ENCODE data around the gene TRPC4AP. TPM values are rescaled to one million over a fixed set of nuclear protein-coding genes. Genes with fewer than 3 reads are reported as not detected.

Gene TRPC4AP
- total and polyA plus RNA-seq, 10 of the 15 experiments (the other 5 are each of a cell fraction or from before 2014, with no cell fraction given): 1.1 to 61.7 (median 41.2) TPM

DNA sequence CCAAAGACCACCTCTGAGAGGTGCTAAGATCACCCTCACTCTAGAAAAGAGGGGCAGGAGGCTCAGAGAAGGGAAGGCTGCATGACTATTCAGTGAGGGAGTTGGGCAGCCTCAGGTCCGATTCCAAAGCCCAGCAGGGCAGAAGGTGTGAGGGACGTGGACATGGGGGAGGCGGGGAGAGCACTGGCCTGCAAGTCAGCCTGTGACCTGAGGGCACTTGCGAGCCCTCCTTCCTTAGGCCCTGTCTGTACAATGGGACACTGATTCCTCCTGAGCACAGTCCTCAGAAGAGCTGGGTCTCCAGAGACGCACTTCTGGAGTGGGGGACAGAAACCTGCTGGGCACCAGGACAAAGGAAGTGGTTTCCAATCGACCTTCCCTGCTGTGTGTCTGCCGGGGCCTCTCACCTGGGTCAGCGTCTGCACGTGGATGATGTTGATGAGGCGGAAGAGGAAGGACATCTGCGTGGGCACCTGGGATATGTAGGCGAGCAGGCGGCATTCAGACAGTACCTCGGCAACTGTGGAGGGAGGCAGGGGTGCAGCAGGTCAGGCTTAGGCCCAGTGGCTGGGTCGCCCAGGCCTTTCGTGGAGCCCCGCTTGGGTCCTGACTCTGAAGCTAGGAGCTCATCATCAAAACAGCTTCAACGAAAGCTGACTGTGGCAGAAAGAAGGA is 88.4 kb downstream of the TRPC4AP start:
- peaks cover 10 to 58% of the 10 kb centered on the region in 2 experiments for H3K36me3 ChIP-seq (ENCODE audit: control insufficient read depth in 2 of 2, insufficient read depth in 2 of 2, low read length in 1 of 2)
- CTCF ChIA-PET: interaction anchor here (0.7 kb wide), 1 partner anchor 179 kb away, joined by 3 read pairs; the partner anchor contains the start of gene NCOA6
- no peak overlapping the region for H2AFZ ChIP-seq (ENCODE audit: control insufficient read depth, low read depth, low read length)
- H3K4me2 ChIP-seq (ENCODE audit: control insufficient read depth, insufficient read depth): no peak overlapping the region
- no peaks in the 10 kb centered on the region for H3K79me2 ChIP-seq (ENCODE audit: control insufficient read depth, insufficient read depth, low read length)
- RAD21 ChIA-PET (ENCODE audit: unreplicated experiment): no interaction called here
- ATAC-seq (no peak), DNase-seq (ENCODE audit: low read depth, low spot score) (no peak), FAIRE-seq (no peak)
- no peak overlapping the region for H3K4me3 ChIP-seq
- no peaks in the 10 kb centered on the region for H3K4me1 ChIP-seq (ENCODE audit: control insufficient read depth, insufficient read depth, low read length)
- in situ Hi-C loops (cut with MboI) (no loop called here), intact Hi-C loops (cut with micrococcal nuclease; ENCODE audit: unreplicated experiment) (no loop called here)
- no TSS peak for BruUV-seq (replicated peaks)
- POLR2A ChIA-PET: no interaction called here
- 86% methylated on average over 17 of the region's 18 CpGs for WGBS (ENCODE audit: insufficient coverage, insufficient replicate concordance, low lambda C conversion rate, missing lambda C conversion rate)
- H4K20me1 ChIP-seq (ENCODE audit: control insufficient read depth, insufficient read depth): no peaks in the 10 kb centered on the region
- H3K27me3 ChIP-seq (replicated peaks in 1 of 2; ENCODE audit: control insufficient read depth in 2 of 2, insufficient read depth in 2 of 2, low read length in 1 of 2): no peaks in the 10 kb centered on the region
- no peak overlapping the region for H3K9ac ChIP-seq (ENCODE audit: control insufficient read depth, insufficient read depth, low read length)
- no peak overlapping the region for H3K27ac ChIP-seq (ENCODE audit: control insufficient read depth, insufficient read depth)
- no peaks in the 10 kb centered on the region for H3K9me3 ChIP-seq (replicated peaks; ENCODE audit: control insufficient read depth, insufficient read depth, low read length)
- SMC1A ChIA-PET (ENCODE audit: uncharacterized antibody, unreplicated experiment): no interaction called here
- TF ChIP-seq NR2C1 (IDR thresholded peaks at IDR 0.05) (no peak), NR2F1 (conservative IDR thresholded peaks at IDR 0.05) (no peak), MTA3 (IDR thresholded peaks at IDR 0.05; ENCODE audit: borderline replicate concordance, low read length) (no peak), PBX3 (IDR thresholded peaks at IDR 0.05; ENCODE audit: insufficient replicate concordance, low read depth, low read length) (no peak), GABPA (IDR thresholded peaks at IDR 0.05; ENCODE audit: low read depth) (no peak), FOXK2 (IDR thresholded peaks at IDR 0.05) (no peak), NFYB (IDR thresholded peaks at IDR 0.05; ENCODE audit: insufficient read depth, low read depth, low read length) (no peak), IRF5 (IDR thresholded peaks at IDR 0.05; ENCODE audit: borderline replicate concordance) (no peak), BCL3 (IDR thresholded peaks at IDR 0.05; ENCODE audit: borderline replicate concordance, insufficient read depth, low read depth, low read length, poor library complexity, severe bottlenecking) (no peak), PKNOX1 (IDR thresholded peaks at IDR 0.05) (no peak), CBX3 (IDR thresholded peaks at IDR 0.05; ENCODE audit: borderline replicate concordance, low read depth) (no peak), SIN3A (IDR thresholded peaks at IDR 0.05; ENCODE audit: low read depth, low read length) (no peak), CREM (IDR thresholded peaks at IDR 0.05; ENCODE audit: low read depth) (no peak), TBL1XR1 (IDR thresholded peaks at IDR 0.05; ENCODE audit: low read depth, low read length) (no peak), ZNF622 (IDR thresholded peaks at IDR 0.05) (no peak)
- TF ChIP-seq, protein P1, sequence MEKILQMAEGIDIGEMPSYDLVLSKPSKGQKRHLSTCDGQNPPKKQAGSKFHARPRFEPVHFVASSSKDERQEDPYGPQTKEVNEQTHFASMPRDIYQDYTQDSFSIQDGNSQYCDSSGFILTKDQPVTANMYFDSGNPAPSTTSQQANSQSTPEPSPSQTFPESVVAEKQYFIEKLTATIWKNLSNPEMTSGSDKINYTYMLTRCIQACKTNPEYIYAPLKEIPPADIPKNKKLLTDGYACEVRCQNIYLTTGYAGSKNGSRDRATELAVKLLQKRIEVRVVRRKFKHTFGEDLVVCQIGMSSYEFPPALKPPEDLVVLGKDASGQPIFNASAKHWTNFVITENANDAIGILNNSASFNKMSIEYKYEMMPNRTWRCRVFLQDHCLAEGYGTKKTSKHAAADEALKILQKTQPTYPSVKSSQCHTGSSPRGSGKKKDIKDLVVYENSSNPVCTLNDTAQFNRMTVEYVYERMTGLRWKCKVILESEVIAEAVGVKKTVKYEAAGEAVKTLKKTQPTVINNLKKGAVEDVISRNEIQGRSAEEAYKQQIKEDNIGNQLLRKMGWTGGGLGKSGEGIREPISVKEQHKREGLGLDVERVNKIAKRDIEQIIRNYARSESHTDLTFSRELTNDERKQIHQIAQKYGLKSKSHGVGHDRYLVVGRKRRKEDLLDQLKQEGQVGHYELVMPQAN (conservative IDR thresholded peaks at IDR 0.05): no peak

Data from GM12878 (cell line).